PC-9 (cell line): ENCODE results near the gene TMEM107. TPM values are rescaled to one million over a fixed set of nuclear protein-coding genes. Genes with fewer than 3 reads are reported as not detected.

Source experiments
- BruUV-seq: library from RNA; stranded (reverse); fragments of 400-500 nt; replicated peaks from 2 replicates; lab custom pipeline; 2021; lab: Mats Ljungman, UMichigan
- CTCF ChIA-PET: fragments of 300-600 bp; sonication (Branson Sonifier 250); formaldehyde crosslinking; loops from one replicate; lab custom pipeline; 2022; ENCODE audit warnings: antibody characterized with exemption; lab: Charles Lee
- POLR2A ChIA-PET: fragments of 300-600 bp; sonication (Branson Sonifier 250); formaldehyde crosslinking; loops from one replicate; lab custom pipeline; 2022; ENCODE audit warnings: antibody characterized with exemption; ENCODE audit not compliant: unreplicated experiment; lab: Charles Lee
- DNase-seq, 2 experiments: peaks; one replicate each; pipeline versions ENCODE4 v3.0.0 to v3.0.0-alpha.2; 2015 to 2022; ENCODE audit warnings: mixed read lengths in 1 of 2
- H2AFZ ChIP-seq: fragments of 200-600 bp; sonication (generic); 2 replicates; pipeline ENCODE4 v1.8.1; 2017; ENCODE audit warnings: antibody characterized with exemption
- H3F3A ChIP-seq: fragments of 200-600 bp; sonication (generic); 2 replicates; pipeline ENCODE4 v1.8.1; 2017; ENCODE audit warnings: antibody characterized with exemption, mild to moderate bottlenecking, low read depth; ENCODE audit not compliant: insufficient read depth
- H3K27ac ChIP-seq: fragments of 200-600 bp; sonication (generic); 2 replicates; pipeline ENCODE4 v1.6.1; 2016; ENCODE audit warnings: mixed run types
- H3K27me3 ChIP-seq: fragments of 200-600 bp; sonication (generic); 2 replicates; pipeline ENCODE4 v1.6.1; 2016; ENCODE audit warnings: low read depth, mixed run types; ENCODE audit not compliant: insufficient read depth
- H3K36me3 ChIP-seq: fragments of 200-600 bp; sonication (generic); 2 replicates; pipeline ENCODE4 v1.6.1; 2016; ENCODE audit warnings: low read depth, mixed run types
- H3K4me1 ChIP-seq: fragments of 200-600 bp; sonication (generic); replicated peaks from 2 replicates; pipeline ENCODE4 v1.6.1; 2016; ENCODE audit warnings: mixed run types; ENCODE audit not compliant: insufficient read depth
- H3K4me2 ChIP-seq: fragments of 200-600 bp; sonication (generic); 2 replicates; pipeline ENCODE4 v1.6.1; 2017; ENCODE audit warnings: mixed run types
- H3K4me3 ChIP-seq: fragments of 200-600 bp; sonication (generic); 2 replicates; pipeline ENCODE4 v1.6.1; 2016; ENCODE audit warnings: mixed run types
- H3K79me2 ChIP-seq: fragments of 200-600 bp; sonication (generic); 2 replicates; pipeline ENCODE4 v1.6.1; 2017; ENCODE audit warnings: low read depth, mixed run types
- H3K9me2 ChIP-seq: fragments of 200-600 bp; sonication (generic); 2 replicates; pipeline ENCODE4 v1.8.1; 2017; ENCODE audit warnings: mild to moderate bottlenecking; ENCODE audit not compliant: insufficient read depth
- H3K9me3 ChIP-seq: fragments of 200-600 bp; sonication (generic); 2 replicates; pipeline ENCODE4 v1.8.1; 2016; ENCODE audit warnings: low read depth; ENCODE audit not compliant: insufficient read depth
- H4K20me1 ChIP-seq: fragments of 200-600 bp; sonication (generic); 2 replicates; pipeline ENCODE4 v1.8.1; 2017; ENCODE audit not compliant: insufficient read depth
- CTCF ChIP-seq: fragments of 200-600 bp; sonication (generic); conservative IDR thresholded peaks from 2 replicates; pipeline ENCODE4 v1.6.1; 2017; ENCODE audit warnings: mixed run types, antibody characterized with exemption, mild to moderate bottlenecking, moderate library complexity
- EZH2 ChIP-seq: fragments of 200-600 bp; sonication (generic); IDR thresholded peaks from 2 replicates; pipeline ENCODE4 v1.8.0; 2017; ENCODE audit warnings: antibody characterized with exemption, low read depth
- intact Hi-C: fragments of 100-400 bp; cut with micrococcal nuclease; formaldehyde crosslinking; loops from one replicate; pipeline ENCODE4 v1.10.0; 2022; ENCODE audit not compliant: unreplicated experiment
- total RNA-seq: library from RNA; stranded (reverse); gene quantifications from 2 replicates; pipeline ENCODE4 v1.2.3, GENCODE V29; 2021

TMEM107 gene
- total RNA-seq, 1 experiment from 2014 or later = 59.1 TPM

GRCh38 chr17:8152112-8152775 is 23.9 kb downstream of the TMEM107 start, which contains the start of gene PER1:
Gene PER1, minus strand, starts transcription at chr17:8152404. Its CDS starts 1,698 bp downstream, at chr17:8150706.
- Histone ChIP-seq H3K36me3 (no peaks in the 10 kb centered on the region), H3K4me1 (peaks cover 25% of the 10 kb centered on the region), H3K27ac (no peak within 1 kb of the TSS), H3K27me3 (no peaks in the 10 kb centered on the region), H3K9me2 (no peaks in the 10 kb centered on the region), H3K79me2 (0 out of 2 replicates have a peak, but pooled peaks cover 6% of the 10 kb centered on the region), H3K4me2 (peak within 1 kb of the TSS; percentile 85), H3F3A (peaks cover 15% of the 10 kb centered on the region; the same call in 1 of the 2 replicates), H3K4me3 (peak within 1 kb of the TSS; percentile 60; the same call in 1 of the 2 replicates), H3K9me3 (no peaks in the 10 kb centered on the region), H2AFZ (peak within 1 kb of the TSS; percentile 74), H4K20me1 (no peaks in the 10 kb centered on the region; the same call in 1 of the 2 replicates)
- intact Hi-C loops = no loop called here
- TF ChIP-seq EZH2 (no peak), CTCF (no peak)
- ChIA-PET POLR2A (interaction anchor here (0.6 to 0.9 kb wide), 2 partner anchors 38 to 382 kb away, joined by 4 to 8 read pairs; no protein-coding TSS in a partner anchor), CTCF (no interaction called here)
- BruUV-seq = no TSS peak
- peak; percentile 68 to 97 for DNase-seq

GRCh38 chr17:8151641-8152111 is 24.5 kb downstream of the TMEM107 start:
- Histone ChIP-seq H3K4me2 (peak overlapping the region; percentile 85), H2AFZ (peak overlapping the region; percentile 74), H3K4me1 (peaks cover 25% of the 10 kb centered on the region), H3F3A (peaks cover 15% of the 10 kb centered on the region; the same call in 1 of the 2 replicates), H4K20me1 (no peaks in the 10 kb centered on the region; the same call in 1 of the 2 replicates), H3K27me3 (no peaks in the 10 kb centered on the region), H3K9me3 (no peaks in the 10 kb centered on the region), H3K36me3 (no peaks in the 10 kb centered on the region), H3K4me3 (peak overlapping the region; percentile 60; the same call in 1 of the 2 replicates), H3K79me2 (0 out of 2 replicates have a peak, but pooled peaks cover 6% of the 10 kb centered on the region), H3K9me2 (no peaks in the 10 kb centered on the region), H3K27ac (no peak overlapping the region)
- no peak for TF ChIP-seq CTCF
- no peak for TF ChIP-seq EZH2
- DNase-seq = no peak
- POLR2A ChIA-PET = interaction anchor here (0.6 to 0.9 kb wide), 2 partner anchors 39 to 382 kb away, joined by 4 to 8 read pairs; no protein-coding TSS in a partner anchor
- CTCF ChIA-PET = interaction anchor here (0.6 kb wide), 1 partner anchor 13 kb away, joined by 3 read pairs; no protein-coding TSS in a partner anchor
- BruUV-seq = TSS peak; percentile 88
- intact Hi-C loops = no loop called here

GRCh38 chr17:8151120-8151640 is 25.0 kb downstream of the TMEM107 start:
- intact Hi-C loops = no loop called here
- CTCF ChIA-PET = interaction anchor here (0.6 kb wide), 2 partner anchors 13 to 667 kb away, joined by 3 to 4 read pairs; partner anchors contain the start of gene POLR2A
- Histone ChIP-seq H3K27me3 (no peaks in the 10 kb centered on the region), H3K4me3 (peak overlapping the region; percentile 60; the same call in 1 of the 2 replicates), H3K36me3 (no peaks in the 10 kb centered on the region), H3K9me2 (no peaks in the 10 kb centered on the region), H3K9me3 (no peaks in the 10 kb centered on the region), H3K4me1 (peaks cover 25% of the 10 kb centered on the region), H3F3A (peaks cover 15% of the 10 kb centered on the region; the same call in 1 of the 2 replicates), H4K20me1 (no peaks in the 10 kb centered on the region; the same call in 1 of the 2 replicates), H2AFZ (no peak overlapping the region), H3K79me2 (0 out of 2 replicates have a peak, but pooled peaks cover 6% of the 10 kb centered on the region), H3K27ac (no peak overlapping the region), H3K4me2 (peak overlapping the region; percentile 85)
- no TSS peak for BruUV-seq
- TF ChIP-seq CTCF = no peak
- TF ChIP-seq EZH2 = no peak
- DNase-seq = peak in 1 of 2 experiments; percentile 82
- POLR2A ChIA-PET = interaction anchor here (0.6 to 0.7 kb wide), 3 partner anchors 72 to 383 kb away, joined by 5 to 8 read pairs (median 5); no protein-coding TSS in a partner anchor
